ENCODE results near the gene ATP8B4.

DNA sequence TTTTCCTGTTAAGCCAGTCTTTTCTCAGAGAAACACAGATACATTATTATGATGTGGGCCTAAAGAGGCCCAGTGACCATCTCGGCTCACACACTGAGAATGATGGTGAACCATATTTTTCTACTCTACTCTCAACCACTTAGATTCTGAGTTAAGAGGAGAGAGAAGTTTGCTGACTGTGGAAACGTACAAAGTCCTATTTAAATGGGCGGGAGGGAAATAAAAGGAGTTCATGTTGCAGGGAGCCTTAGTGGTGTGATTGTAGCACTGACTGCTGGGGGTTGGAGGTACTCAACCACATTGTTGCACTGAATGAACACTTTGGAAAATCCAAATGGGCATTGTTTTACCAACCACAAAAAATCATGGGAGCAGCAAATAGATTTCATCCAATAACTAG, 51.0 kb downstream of the ATP8B4 start:
- TF ChIP-seq, protein P1, sequence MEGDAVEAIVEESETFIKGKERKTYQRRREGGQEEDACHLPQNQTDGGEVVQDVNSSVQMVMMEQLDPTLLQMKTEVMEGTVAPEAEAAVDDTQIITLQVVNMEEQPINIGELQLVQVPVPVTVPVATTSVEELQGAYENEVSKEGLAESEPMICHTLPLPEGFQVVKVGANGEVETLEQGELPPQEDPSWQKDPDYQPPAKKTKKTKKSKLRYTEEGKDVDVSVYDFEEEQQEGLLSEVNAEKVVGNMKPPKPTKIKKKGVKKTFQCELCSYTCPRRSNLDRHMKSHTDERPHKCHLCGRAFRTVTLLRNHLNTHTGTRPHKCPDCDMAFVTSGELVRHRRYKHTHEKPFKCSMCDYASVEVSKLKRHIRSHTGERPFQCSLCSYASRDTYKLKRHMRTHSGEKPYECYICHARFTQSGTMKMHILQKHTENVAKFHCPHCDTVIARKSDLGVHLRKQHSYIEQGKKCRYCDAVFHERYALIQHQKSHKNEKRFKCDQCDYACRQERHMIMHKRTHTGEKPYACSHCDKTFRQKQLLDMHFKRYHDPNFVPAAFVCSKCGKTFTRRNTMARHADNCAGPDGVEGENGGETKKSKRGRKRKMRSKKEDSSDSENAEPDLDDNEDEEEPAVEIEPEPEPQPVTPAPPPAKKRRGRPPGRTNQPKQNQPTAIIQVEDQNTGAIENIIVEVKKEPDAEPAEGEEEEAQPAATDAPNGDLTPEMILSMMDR (IDR thresholded peaks at IDR 0.05), result no peak
- no peak for TF ChIP-seq POLR2A (IDR thresholded peaks at IDR 0.05)

Measured in thyroid gland (tissue), 4 donors.